Esophagus mucosa (tissue), 1 donor: ENCODE measurements around the gene AGPAT1. TPM values are rescaled to one million over a fixed set of nuclear protein-coding genes. Genes with fewer than 3 reads are reported as not detected.
A peak's percentile ranks its signal among the peaks of the same experiment; 100 is the strongest.
"Not testable (repeated sequence)": the region's sequence is repeated elsewhere in the genome, so short reads cannot be mapped to it uniquely, and the experiment has no call there.

Source experiments
- ATAC-seq: fragments of 200-7000 bp; cut with Tn5 transposase; one replicate; pipeline ENCODE4 v1.9.1; 2020
- total RNA-seq: library from RNA; stranded (reverse); gene quantifications from one replicate; pipeline ENCODE4 v1.2.4, GENCODE V29; 2023
- donor health status: DM: yes; HTN: yes; CAD: no.

Gene AGPAT1
- total RNA-seq, 1 donor from 2014 or later = 18.2 TPM

DNA sequence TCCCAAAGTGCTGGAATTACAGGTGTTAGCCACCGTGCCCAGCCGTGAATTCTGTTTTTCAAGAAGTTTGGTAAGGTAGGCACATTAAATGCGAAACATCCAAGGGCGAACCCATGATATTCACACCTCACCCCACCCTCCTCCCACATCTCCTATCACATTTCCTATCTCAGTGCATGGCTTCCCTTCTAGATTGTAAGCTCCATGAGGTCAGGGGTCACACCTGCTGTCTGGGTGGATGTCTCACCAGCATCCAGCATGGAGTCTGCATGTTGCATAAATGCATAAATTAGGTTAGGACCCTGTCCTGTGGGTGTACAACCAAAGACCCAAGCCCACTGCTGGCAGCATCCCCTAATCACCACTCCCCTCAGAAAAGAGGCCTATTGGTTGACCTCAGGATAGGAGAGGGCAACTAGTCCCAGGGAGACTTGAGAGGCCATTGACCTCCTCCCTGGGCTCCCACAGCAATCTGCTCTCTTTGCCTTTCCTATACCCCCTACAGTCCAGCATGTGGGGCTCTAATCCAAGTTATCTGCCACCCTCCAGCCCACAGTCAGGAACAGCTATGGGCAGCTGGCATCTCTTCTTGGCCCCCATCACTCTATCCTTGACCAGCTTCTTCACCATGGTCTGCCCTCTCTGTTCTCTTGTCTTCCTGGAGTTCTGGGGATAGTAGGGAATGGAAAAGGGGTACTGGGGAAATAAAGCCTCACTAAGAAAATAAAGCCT is 28.3 kb downstream of the AGPAT1 start:
- ATAC-seq = no peak

GRCh38 chr6:32146687-32147086 is 29.2 kb downstream of the AGPAT1 start:
- ATAC-seq = no peak

DNA sequence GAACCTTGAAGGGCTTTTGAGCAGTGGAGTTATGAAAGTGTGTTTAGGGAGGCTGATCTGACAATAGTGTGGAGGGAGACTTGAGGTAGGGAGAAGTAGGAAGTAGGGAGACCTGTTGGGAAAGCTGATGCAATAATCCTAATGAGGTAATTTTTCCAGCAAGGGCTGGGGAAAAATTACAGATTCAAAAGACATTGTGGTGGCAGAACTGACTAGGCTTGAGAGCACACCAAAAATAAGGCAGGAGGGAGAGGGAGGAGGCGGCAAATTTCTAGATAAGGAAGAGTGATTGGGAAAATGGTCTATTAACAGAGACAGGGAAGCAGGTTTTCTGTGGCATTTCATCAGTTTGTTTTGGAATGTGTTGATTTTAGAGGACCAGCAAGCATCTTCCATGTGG is 29.6 kb downstream of the AGPAT1 start:
- no peak for ATAC-seq

GRCh38 chr6:32144238-32144637 is 31.6 kb downstream of the AGPAT1 start:
- ATAC-seq = not testable (repeated sequence)

GRCh38 chr6:32140420-32141046 is 35.4 kb downstream of the AGPAT1 start:
- ATAC-seq = no peak

GRCh38 chr6:32139590-32139989 is 36.3 kb downstream of the AGPAT1 start:
- ATAC-seq = no peak

- no peak for ATAC-seq
Observed at GRCh38 chr6:32137454-32137853, 38.4 kb downstream of the AGPAT1 start.

GRCh38 chr6:32133786-32134185 is 42.1 kb downstream of the AGPAT1 start:
- ATAC-seq = no peak

DNA sequence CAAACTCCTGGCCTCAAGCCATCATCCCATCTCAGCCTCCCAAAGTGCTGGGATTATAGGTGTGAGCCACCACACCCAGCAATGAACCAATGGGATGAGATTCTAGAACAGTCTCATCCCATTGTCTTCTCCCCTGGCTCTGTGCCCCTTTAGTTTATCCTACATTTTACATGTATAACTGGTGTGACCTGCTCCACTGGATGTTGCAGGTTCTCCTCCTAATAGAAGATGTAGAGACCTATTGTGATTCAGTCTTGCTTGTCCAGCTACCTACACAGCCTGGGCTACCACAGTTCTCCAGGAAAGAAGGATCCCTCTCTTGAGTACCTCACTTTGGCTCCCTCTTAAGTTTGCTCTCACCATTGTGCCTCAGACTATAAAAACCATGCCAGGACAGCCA is 43.8 kb downstream of the AGPAT1 start:
- peak; percentile 56 for ATAC-seq

- no peak for ATAC-seq
Observed at GRCh38 chr6:32131439-32131948, 44.4 kb downstream of the AGPAT1 start.

- peak; percentile 7 for ATAC-seq
Observed at GRCh38 chr6:32129297-32130088, 46.4 kb downstream of the AGPAT1 start.

DNA sequence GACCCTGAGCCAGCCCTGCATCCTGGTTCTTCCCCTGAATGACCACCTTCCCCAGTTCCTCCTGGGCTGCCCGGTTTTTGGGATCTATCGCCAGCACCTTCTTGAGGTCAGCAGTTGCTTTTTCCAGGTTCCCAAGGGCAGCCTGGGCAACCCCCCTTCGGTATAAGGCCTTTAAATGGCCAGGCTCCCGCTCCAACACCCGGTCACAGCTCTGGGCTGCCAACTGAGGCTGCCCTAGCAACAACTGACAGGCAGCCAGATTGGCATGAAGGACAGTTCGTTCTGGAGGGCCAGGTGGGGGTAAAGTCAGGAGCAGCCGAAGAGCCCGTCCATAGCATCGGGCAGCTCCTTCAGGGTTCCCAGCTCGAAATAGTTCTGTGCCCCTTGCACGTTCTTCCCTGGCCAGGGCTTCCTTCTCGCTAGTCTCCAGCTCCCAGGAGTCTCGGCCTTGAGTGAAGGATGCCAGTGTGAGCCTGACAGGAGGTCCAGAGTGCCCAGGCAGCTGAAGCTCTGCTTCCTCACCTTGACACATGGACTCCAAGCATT is 47.1 kb downstream of the AGPAT1 start:
- ATAC-seq = no peak

DNA sequence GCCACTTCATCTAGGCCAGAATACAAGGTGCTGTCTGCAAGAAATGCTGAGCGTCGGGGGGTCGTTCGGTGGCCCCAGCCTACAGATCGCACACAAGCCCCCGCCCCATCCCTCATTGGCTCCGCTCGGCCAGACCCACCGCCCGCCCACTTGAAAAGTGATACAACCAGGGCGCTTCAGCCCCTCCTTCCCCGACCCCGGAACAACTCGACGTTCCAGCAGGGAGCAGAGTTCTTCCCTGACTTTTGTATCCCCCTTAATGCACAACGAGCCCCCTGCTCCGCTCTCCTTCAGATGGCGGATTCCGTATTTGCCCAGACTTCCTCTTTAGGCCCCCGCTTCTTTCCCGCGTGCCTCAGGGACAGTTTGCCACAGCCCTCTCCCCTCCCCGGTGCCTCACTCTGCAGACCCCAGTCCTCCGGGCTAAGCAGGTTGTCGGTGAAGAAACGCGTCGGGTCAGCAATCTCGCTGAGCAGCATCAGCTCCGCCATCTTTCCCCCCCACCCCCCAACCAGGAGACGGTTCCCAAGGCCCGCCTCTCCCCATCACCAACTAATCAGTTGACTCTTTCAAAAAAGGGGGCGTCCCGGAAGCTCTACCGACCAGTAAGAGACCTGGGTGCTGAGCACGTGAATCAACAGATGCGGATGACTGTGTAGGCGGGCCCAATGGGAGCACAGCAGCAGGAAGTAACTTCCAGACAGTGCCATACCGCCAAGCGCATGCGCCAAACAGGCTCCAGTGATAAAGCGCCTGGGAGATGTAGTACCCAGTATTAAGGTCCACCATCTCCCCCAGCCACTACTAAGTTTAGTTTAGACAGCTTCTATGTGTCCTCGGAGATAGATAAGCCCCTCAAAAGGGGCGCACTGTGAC is 47.9 kb downstream of the AGPAT1 start, which contains the start of gene ATF6B:
Gene ATF6B (minus strand): TSS at position 530 of the 876 bp plus-strand sequence. CDS start 39 bp downstream, at position 491.
- peak; percentile 92 for ATAC-seq

DNA sequence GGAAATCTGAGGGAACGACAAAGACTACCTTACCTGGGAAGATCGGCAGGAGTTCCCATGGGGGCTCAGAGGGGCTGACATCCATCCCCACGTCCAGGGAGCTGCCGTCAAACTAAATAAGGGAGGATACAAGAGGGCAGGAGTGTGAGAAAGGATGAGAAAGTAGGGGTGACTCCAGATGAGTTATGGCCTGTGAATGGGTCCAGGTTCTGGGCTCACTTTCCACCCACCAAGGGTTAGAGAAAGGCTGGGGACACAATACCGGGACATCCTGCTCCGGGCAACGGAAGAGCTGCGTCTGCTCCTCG is 48.5 kb downstream of the AGPAT1 start:
- no peak for ATAC-seq

DNA sequence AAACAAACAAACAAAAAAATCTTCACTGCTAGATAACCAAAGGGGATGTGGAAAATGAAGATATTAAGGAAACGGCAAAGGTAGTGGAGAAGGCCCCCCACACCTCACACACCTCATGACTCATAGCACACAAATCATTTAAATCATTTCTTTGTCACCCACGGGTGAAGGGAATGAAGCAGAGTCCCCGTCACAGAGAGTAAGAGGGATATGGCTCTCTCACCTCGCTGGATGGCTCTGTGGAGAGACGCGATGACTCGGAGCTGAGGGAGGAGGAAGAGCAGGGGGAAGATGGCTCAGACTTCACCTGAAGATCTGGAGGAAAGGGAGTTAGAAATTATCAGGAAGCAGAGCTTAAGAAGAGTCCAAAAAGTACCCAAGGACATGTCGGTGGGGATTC is 49.0 kb downstream of the AGPAT1 start:
- no peak for ATAC-seq

- no peak for ATAC-seq
Observed at GRCh38 chr6:32123681-32124080, 52.2 kb downstream of the AGPAT1 start.

GRCh38 chr6:32120573-32121059 is 55.3 kb downstream of the AGPAT1 start:
- no peak for ATAC-seq

- ATAC-seq = peak; percentile 82
Observed at GRCh38 chr6:32118782-32119628, 56.9 kb downstream of the AGPAT1 start.
